ENCODE data around the gene VKORC1.

VKORC1 gene

DNA sequence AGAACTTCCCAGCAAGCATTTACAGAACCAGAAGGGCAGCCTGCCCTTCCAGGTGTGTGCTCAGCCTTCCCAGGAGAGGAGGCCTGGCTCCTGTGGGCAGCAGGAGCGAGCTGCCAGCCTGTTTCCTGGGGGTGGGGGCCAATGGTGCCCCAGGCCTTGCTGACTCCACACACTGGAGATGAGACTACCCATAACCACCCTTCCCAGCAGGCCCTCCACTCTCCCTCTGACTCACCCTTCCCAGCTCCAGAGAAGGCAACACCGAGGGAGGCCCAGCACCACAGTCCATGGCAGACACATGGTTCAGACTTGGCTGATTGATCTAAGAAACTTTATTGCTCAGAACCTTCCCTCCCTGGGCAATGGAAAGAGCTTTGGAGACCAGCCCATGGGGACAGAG is 4.1 kb downstream of the VKORC1 start:
- no peak overlapping the region for H3K4ac ChIP-seq (ENCODE audit: low read depth in 1 of 2, low read length in 2 of 2)
- H3K14ac ChIP-seq (ENCODE audit: low read length in 2 of 2), result no peak overlapping the region
- H3K18ac ChIP-seq (ENCODE audit: low read depth in 1 of 2, low read length in 2 of 2), result no peak overlapping the region
- DNase-seq, result peak; percentile 30
- peak overlapping the region; percentile 67 for H3K9ac ChIP-seq (ENCODE audit: low read length)
- H3K79me1 ChIP-seq (replicated peaks; ENCODE audit: low read length, poor library complexity, severe bottlenecking), result peaks cover 32% of the 10 kb centered on the region
- H4K91ac ChIP-seq (ENCODE audit: low read length), result no peak overlapping the region
- H2BK5ac ChIP-seq (ENCODE audit: low read depth, low read length, poor library complexity, severe bottlenecking), result no peak overlapping the region
- H2BK12ac ChIP-seq (ENCODE audit: low read length in 2 of 2), result no peak overlapping the region
- no peak overlapping the region for H2AFZ ChIP-seq (ENCODE audit: low read depth, low read length)
- H2BK15ac ChIP-seq (ENCODE audit: low read depth, poor library complexity, severe bottlenecking), result no peak overlapping the region
- H2AK5ac ChIP-seq (ENCODE audit: low read length, severe bottlenecking), result peak overlapping the region; percentile 33
- H3K36me3 ChIP-seq (ENCODE audit: control insufficient read depth in 1 of 2, insufficient read depth in 2 of 2, low read depth in 1 of 2, low read length in 2 of 2), result peaks cover 53 to 61% of the 10 kb centered on the region in 2 experiments
- no peaks in the 10 kb centered on the region for H3K9me3 ChIP-seq (ENCODE audit: control insufficient read depth, low read length)
- H3K4me3 ChIP-seq (ENCODE audit: insufficient read depth in 1 of 2, low read depth in 1 of 2, low read length in 2 of 2), result peak overlapping the region in 1 of 2 experiments; percentile 32
- peak overlapping the region; percentile 64 for H3K27ac ChIP-seq (ENCODE audit: low read length, poor library complexity, severe bottlenecking)
- 87% methylated on average over 2 of the region's 2 CpGs for WGBS
- no peak overlapping the region for H3K23ac ChIP-seq (ENCODE audit: low read length in 2 of 2)
- H3K4me1 ChIP-seq (ENCODE audit: control insufficient read depth, insufficient read depth, low read depth, low read length), result peaks cover 37% of the 10 kb centered on the region
- H3K4me2 ChIP-seq (ENCODE audit: low read length, poor library complexity, severe bottlenecking), result no peak overlapping the region
- H3K27me3 ChIP-seq (ENCODE audit: control insufficient read depth in 1 of 2, insufficient read depth in 1 of 2, low read length in 2 of 2), result no peaks in the 10 kb centered on the region
- peak overlapping the region; percentile 52 for H4K8ac ChIP-seq (ENCODE audit: low read length)
- no peak overlapping the region for H2BK120ac ChIP-seq (ENCODE audit: low read depth, low read length)

DNA sequence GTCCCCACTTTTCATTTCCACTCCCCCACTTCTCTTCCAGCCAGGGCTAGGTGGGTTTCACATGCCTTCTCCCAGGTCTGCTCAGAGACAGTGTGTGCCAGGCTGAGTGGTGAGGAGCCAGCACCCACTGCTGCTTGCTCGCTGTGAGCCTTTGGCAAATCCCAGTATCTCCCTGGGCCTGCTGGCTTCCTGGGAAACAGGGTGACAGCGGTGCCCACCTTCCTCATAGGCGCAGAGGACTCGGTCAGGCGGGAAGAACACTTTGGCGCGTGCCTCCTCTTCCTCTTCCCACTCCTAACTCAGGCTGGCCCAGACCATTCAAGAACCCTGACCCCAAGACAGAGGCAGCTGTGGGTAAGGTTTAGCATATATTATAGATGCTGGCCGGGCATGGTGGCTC is 5.4 kb downstream of the VKORC1 start:
- Histone ChIP-seq H3K14ac (ENCODE audit: low read length in 2 of 2) (no peak overlapping the region), H3K9me3 (ENCODE audit: control insufficient read depth, low read length) (no peaks in the 10 kb centered on the region), H3K23ac (ENCODE audit: low read length in 2 of 2) (no peak overlapping the region), H3K4me1 (ENCODE audit: control insufficient read depth, insufficient read depth, low read depth, low read length) (peaks cover 36% of the 10 kb centered on the region), H2BK120ac (ENCODE audit: low read depth, low read length) (no peak overlapping the region), H3K18ac (ENCODE audit: low read depth in 1 of 2, low read length in 2 of 2) (no peak overlapping the region), H3K9ac (ENCODE audit: low read length) (no peak overlapping the region), H3K4ac (ENCODE audit: low read depth in 1 of 2, low read length in 2 of 2) (no peak overlapping the region), H4K8ac (ENCODE audit: low read length) (no peak overlapping the region), H3K27me3 (ENCODE audit: control insufficient read depth in 1 of 2, insufficient read depth in 1 of 2, low read length in 2 of 2) (no peaks in the 10 kb centered on the region), H3K36me3 (ENCODE audit: control insufficient read depth in 1 of 2, insufficient read depth in 2 of 2, low read depth in 1 of 2, low read length in 2 of 2) (peaks cover 67 to 75% of the 10 kb centered on the region in 2 experiments), H2AK5ac (ENCODE audit: low read length, severe bottlenecking) (no peak overlapping the region), H3K4me2 (ENCODE audit: low read length, poor library complexity, severe bottlenecking) (no peak overlapping the region), H2BK15ac (ENCODE audit: low read depth, poor library complexity, severe bottlenecking) (no peak overlapping the region), H2BK12ac (ENCODE audit: low read length in 2 of 2) (no peak overlapping the region), H2BK5ac (ENCODE audit: low read depth, low read length, poor library complexity, severe bottlenecking) (no peak overlapping the region), H3K27ac (ENCODE audit: low read length, poor library complexity, severe bottlenecking) (no peak overlapping the region), H2AFZ (ENCODE audit: low read depth, low read length) (no peak overlapping the region), H4K91ac (ENCODE audit: low read length) (no peak overlapping the region), H3K4me3 (ENCODE audit: insufficient read depth in 1 of 2, low read depth in 1 of 2, low read length in 2 of 2) (no peak overlapping the region), H3K79me1 (replicated peaks; ENCODE audit: low read length, poor library complexity, severe bottlenecking) (peaks cover 40% of the 10 kb centered on the region)
- no peak for DNase-seq
- 96% methylated on average over 3 of the region's 8 CpGs for WGBS

DNA sequence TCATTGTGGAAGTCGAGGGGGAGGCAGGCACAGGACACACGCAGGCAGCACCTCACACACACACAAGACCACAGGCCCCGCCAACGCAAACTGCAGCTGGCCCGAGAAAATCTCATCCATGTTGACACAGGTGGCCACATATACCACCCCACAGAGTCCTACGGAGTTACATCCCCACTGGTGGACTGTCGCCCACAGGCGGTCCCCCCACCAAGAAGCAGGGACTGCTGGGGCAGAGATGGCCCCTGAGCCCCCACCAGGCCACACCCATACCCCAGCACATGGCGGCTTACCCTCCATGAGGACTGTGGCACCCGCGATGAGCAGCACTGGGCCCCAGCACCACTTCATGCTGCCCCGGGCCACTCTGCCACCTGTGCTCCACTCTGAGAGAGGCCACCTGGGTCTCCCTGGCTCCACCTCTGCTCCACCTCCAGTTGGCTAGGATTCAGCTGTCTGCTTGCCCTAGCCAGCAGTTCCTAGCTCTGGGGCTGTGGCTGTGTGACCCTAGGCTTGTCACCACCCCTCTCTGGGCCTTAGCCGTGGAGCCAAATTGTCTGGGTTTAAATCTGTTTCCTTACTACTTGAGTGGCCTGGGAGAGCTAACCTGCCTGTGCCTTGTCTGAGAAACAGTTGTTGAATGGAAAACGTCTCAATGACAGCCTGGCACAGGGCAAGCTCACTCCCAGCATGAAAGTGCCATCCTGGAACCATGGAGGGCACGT is 6.0 kb downstream of the VKORC1 start, which contains the start of gene PRSS53:
TSS of gene PRSS53 (minus strand) at position 485 of the 725 bp plus-strand sequence. CDS start at position 351, 134 bp downstream.
- Histone ChIP-seq H3K79me1 (replicated peaks; ENCODE audit: low read length, poor library complexity, severe bottlenecking) (peaks cover 46% of the 10 kb centered on the region), H3K23ac (ENCODE audit: low read length in 2 of 2) (no peak within 1 kb of the TSS), H3K27ac (ENCODE audit: low read length, poor library complexity, severe bottlenecking) (no peak within 1 kb of the TSS), H3K18ac (ENCODE audit: low read depth in 1 of 2, low read length in 2 of 2) (no peak within 1 kb of the TSS), H3K4me3 (ENCODE audit: insufficient read depth in 1 of 2, low read depth in 1 of 2, low read length in 2 of 2) (no peak within 1 kb of the TSS), H3K4ac (ENCODE audit: low read depth in 1 of 2, low read length in 2 of 2) (no peak within 1 kb of the TSS), H2BK15ac (ENCODE audit: low read depth, poor library complexity, severe bottlenecking) (no peak within 1 kb of the TSS), H3K14ac (ENCODE audit: low read length in 2 of 2) (no peak within 1 kb of the TSS), H2BK12ac (ENCODE audit: low read length in 2 of 2) (peak within 1 kb of the TSS in 1 of 2 experiments; percentile 15), H2AK5ac (ENCODE audit: low read length, severe bottlenecking) (no peak within 1 kb of the TSS), H3K4me2 (ENCODE audit: low read length, poor library complexity, severe bottlenecking) (no peak within 1 kb of the TSS), H2BK5ac (ENCODE audit: low read depth, low read length, poor library complexity, severe bottlenecking) (no peak within 1 kb of the TSS), H3K36me3 (ENCODE audit: control insufficient read depth in 1 of 2, insufficient read depth in 2 of 2, low read depth in 1 of 2, low read length in 2 of 2) (peaks cover 73 to 81% of the 10 kb centered on the region in 2 experiments), H3K27me3 (ENCODE audit: control insufficient read depth in 1 of 2, insufficient read depth in 1 of 2, low read length in 2 of 2) (no peaks in the 10 kb centered on the region), H2BK120ac (ENCODE audit: low read depth, low read length) (no peak within 1 kb of the TSS), H2AFZ (ENCODE audit: low read depth, low read length) (no peak within 1 kb of the TSS), H3K4me1 (ENCODE audit: control insufficient read depth, insufficient read depth, low read depth, low read length) (peaks cover 36% of the 10 kb centered on the region), H4K91ac (ENCODE audit: low read length) (peak within 1 kb of the TSS; percentile 21), H4K8ac (ENCODE audit: low read length) (no peak within 1 kb of the TSS), H3K9me3 (ENCODE audit: control insufficient read depth, low read length) (no peaks in the 10 kb centered on the region), H3K9ac (ENCODE audit: low read length) (peak within 1 kb of the TSS; percentile 43)
- DNase-seq, result no peak
- WGBS, result 92% methylated on average over 15 of the region's 15 CpGs

DNA sequence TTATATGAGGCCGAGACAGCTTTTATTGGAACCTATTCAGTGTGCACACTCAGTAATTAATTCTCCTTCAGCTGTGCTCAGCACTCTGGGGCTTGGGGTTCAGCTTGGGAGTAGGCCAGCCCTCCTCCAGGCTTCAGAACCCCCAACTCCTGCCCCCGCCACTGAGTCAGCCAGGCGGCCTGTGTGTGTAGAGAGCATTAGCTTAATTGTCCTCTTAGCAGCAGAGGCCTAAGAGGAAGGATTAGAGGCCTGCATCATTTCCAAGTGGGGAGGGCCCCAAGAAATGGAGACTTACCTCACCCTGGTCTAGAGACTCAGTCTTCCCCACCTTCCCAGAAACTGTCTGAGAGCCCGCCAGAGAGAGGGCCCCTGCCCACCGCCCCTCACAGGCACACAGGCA is 6.6 kb downstream of the VKORC1 start:
- peak overlapping the region; percentile 43 for H3K9ac ChIP-seq (ENCODE audit: low read length)
- 100% methylated on average over 4 of the region's 5 CpGs for WGBS
- H3K36me3 ChIP-seq (ENCODE audit: control insufficient read depth in 1 of 2, insufficient read depth in 2 of 2, low read depth in 1 of 2, low read length in 2 of 2), result peaks cover 79 to 87% of the 10 kb centered on the region in 2 experiments

More for the DNA sequence above, 6.6 kb downstream of the VKORC1 start:
- Histone ChIP-seq H2BK120ac (ENCODE audit: low read depth, low read length) (no peak overlapping the region), H3K4me1 (ENCODE audit: control insufficient read depth, insufficient read depth, low read depth, low read length) (peaks cover 33% of the 10 kb centered on the region), H2BK12ac (ENCODE audit: low read length in 2 of 2) (no peak overlapping the region), H3K9me3 (ENCODE audit: control insufficient read depth, low read length) (no peaks in the 10 kb centered on the region), H3K14ac (ENCODE audit: low read length in 2 of 2) (no peak overlapping the region), H3K27ac (ENCODE audit: low read length, poor library complexity, severe bottlenecking) (no peak overlapping the region), H2AK5ac (ENCODE audit: low read length, severe bottlenecking) (no peak overlapping the region), H2AFZ (ENCODE audit: low read depth, low read length) (no peak overlapping the region), H3K4me3 (ENCODE audit: insufficient read depth in 1 of 2, low read depth in 1 of 2, low read length in 2 of 2) (no peak overlapping the region), H3K4me2 (ENCODE audit: low read length, poor library complexity, severe bottlenecking) (no peak overlapping the region), H3K4ac (ENCODE audit: low read depth in 1 of 2, low read length in 2 of 2) (no peak overlapping the region), H2BK5ac (ENCODE audit: low read depth, low read length, poor library complexity, severe bottlenecking) (no peak overlapping the region), H4K8ac (ENCODE audit: low read length) (no peak overlapping the region), H3K27me3 (ENCODE audit: control insufficient read depth in 1 of 2, insufficient read depth in 1 of 2, low read length in 2 of 2) (no peaks in the 10 kb centered on the region), H3K79me1 (replicated peaks; ENCODE audit: low read length, poor library complexity, severe bottlenecking) (peaks cover 48% of the 10 kb centered on the region), H2BK15ac (ENCODE audit: low read depth, poor library complexity, severe bottlenecking) (no peak overlapping the region), H3K18ac (ENCODE audit: low read depth in 1 of 2, low read length in 2 of 2) (no peak overlapping the region), H4K91ac (ENCODE audit: low read length) (peak overlapping the region; percentile 21), H3K23ac (ENCODE audit: low read length in 2 of 2) (no peak overlapping the region)
- DNase-seq, result no peak
